RWPE2 (cell line): ENCODE measurements around the gene C10orf120.

Experiments
- ATAC-seq: fragments of 200-7000 bp; cut with Tn5 transposase; 3 replicates; pipeline ENCODE4 v1.9.1; 2021; ENCODE audit warnings: low read depth
- DNase-seq: peaks from one replicate; pipeline ENCODE4 v3.0.0-alpha.2; 2020; ENCODE audit warnings: low spot score
- H3K27ac ChIP-seq: fragments of 450-650 bp; 2 replicates; pipeline ENCODE4 v1.5.1; 2017; ENCODE audit warnings: mild to moderate bottlenecking; ENCODE audit not compliant: poor library complexity, severe bottlenecking
- H3K27me3 ChIP-seq: fragments of 250-450 bp; sonication (Bioruptor Pico); 2 replicates; pipeline ENCODE4 v1.5.1; 2021; ENCODE audit warnings: mild to moderate bottlenecking, moderate library complexity; ENCODE audit not compliant: insufficient read depth, poor library complexity, severe bottlenecking
- H3K36me3 ChIP-seq: fragments of 250-450 bp; sonication (Bioruptor Pico); 2 replicates; pipeline ENCODE4 v1.5.1; 2020; ENCODE audit warnings: low read depth, mild to moderate bottlenecking, moderate library complexity
- H3K4me1 ChIP-seq: fragments of 250-450 bp; sonication (Bioruptor Pico); 2 replicates; pipeline ENCODE4 v1.5.1; 2021; ENCODE audit warnings: mild to moderate bottlenecking, moderate library complexity; ENCODE audit not compliant: insufficient read depth, poor library complexity, severe bottlenecking
- H3K4me3 ChIP-seq: fragments of 250-450 bp; sonication (Bioruptor Pico); 2 replicates; pipeline ENCODE4 v1.5.1; 2021; ENCODE audit warnings: mild to moderate bottlenecking, moderate library complexity; ENCODE audit not compliant: severe bottlenecking
- H3K9me3 ChIP-seq: fragments of 250-450 bp; sonication (Bioruptor Pico); 2 replicates; pipeline ENCODE4 v1.5.1; 2021; ENCODE audit warnings: mild to moderate bottlenecking, moderate library complexity; ENCODE audit not compliant: severe bottlenecking
- TF ChIP-seq, protein P1 (sequence below): fragments of 450-650 bp; IDR thresholded peaks from one replicate; pipeline ENCODE4 v1.5.1; 2017; ENCODE audit warnings: mild to moderate bottlenecking, moderate library complexity; ENCODE audit not compliant: poor library complexity, severe bottlenecking

Gene C10orf120

DNA sequence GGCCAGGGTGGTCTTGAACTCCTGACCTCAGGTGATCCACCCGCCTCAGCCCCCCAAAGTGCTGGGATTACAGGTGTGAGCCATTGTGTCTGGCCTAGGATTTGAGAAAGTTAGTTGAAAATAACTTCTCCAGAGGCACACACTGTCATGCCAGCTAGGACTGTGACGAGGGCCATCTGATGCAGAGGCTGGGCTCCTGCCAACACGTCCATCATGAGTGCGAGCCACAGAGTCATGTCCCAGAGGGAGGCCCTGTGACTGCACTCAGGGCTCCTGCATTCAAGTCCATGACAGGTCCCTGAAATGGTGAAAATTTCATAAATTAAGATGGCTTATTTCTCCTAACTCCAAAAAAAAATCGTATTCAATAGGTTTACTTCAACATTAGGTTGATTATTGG is 17.1 kb downstream of the C10orf120 start:
- TF ChIP-seq, protein P1, sequence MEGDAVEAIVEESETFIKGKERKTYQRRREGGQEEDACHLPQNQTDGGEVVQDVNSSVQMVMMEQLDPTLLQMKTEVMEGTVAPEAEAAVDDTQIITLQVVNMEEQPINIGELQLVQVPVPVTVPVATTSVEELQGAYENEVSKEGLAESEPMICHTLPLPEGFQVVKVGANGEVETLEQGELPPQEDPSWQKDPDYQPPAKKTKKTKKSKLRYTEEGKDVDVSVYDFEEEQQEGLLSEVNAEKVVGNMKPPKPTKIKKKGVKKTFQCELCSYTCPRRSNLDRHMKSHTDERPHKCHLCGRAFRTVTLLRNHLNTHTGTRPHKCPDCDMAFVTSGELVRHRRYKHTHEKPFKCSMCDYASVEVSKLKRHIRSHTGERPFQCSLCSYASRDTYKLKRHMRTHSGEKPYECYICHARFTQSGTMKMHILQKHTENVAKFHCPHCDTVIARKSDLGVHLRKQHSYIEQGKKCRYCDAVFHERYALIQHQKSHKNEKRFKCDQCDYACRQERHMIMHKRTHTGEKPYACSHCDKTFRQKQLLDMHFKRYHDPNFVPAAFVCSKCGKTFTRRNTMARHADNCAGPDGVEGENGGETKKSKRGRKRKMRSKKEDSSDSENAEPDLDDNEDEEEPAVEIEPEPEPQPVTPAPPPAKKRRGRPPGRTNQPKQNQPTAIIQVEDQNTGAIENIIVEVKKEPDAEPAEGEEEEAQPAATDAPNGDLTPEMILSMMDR = no peak
- ATAC-seq (no peak), DNase-seq (no peak)
- H3K27me3 ChIP-seq = no peaks in the 10 kb centered on the region
- H3K9me3 ChIP-seq = no peaks in the 10 kb centered on the region
- no peaks in the 10 kb centered on the region for H3K4me1 ChIP-seq
- no peaks in the 10 kb centered on the region for H3K36me3 ChIP-seq
- no peak overlapping the region for H3K4me3 ChIP-seq
- no peak overlapping the region for H3K27ac ChIP-seq

- DNase-seq = no peak
- no peak for ATAC-seq
- H3K27ac ChIP-seq = no peak overlapping the region
These were observed 21.4 kb downstream of the C10orf120 start for GRCh38 chr10:122678266-122678665.

GRCh38 chr10:122675278-122675677 is 24.4 kb downstream of the C10orf120 start:
- ATAC-seq (no peak), DNase-seq (no peak)
- H3K4me1 ChIP-seq = no peaks in the 10 kb centered on the region
- H3K36me3 ChIP-seq = no peaks in the 10 kb centered on the region
- H3K27ac ChIP-seq = no peak overlapping the region
- TF ChIP-seq, protein P1 = no peak
- H3K4me3 ChIP-seq = no peak overlapping the region
- no peaks in the 10 kb centered on the region for H3K27me3 ChIP-seq
- H3K9me3 ChIP-seq = no peaks in the 10 kb centered on the region

More at GRCh38 chr10:122678266-122678665, 21.4 kb downstream of the C10orf120 start:
- Histone ChIP-seq H3K27me3 (no peaks in the 10 kb centered on the region), H3K9me3 (no peaks in the 10 kb centered on the region), H3K4me1 (no peaks in the 10 kb centered on the region), H3K36me3 (no peaks in the 10 kb centered on the region), H3K4me3 (no peak overlapping the region)
- TF ChIP-seq, protein P1 = no peak

DNA sequence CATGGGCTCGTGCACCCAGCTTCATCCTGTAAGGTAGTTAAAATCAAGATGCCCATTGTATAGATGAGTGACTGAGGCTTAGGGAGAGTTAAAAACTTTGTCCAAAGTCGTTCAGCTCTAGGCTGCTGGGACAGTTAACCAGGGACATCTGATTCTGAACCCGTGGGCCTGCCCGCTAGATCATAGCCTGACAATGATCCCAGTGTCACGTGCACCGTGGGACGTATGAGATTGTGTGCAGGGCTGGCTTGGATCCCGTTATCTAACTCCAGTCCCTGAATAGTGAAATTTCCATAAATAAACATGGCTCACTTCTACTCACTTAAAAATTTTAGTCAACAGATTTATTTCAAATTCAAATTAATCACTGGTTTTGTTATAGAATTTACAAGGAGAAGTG is 24.9 kb downstream of the C10orf120 start:
- TF ChIP-seq, protein P1 = no peak
- H3K4me1 ChIP-seq = no peaks in the 10 kb centered on the region
- no peak overlapping the region for H3K27ac ChIP-seq
- no peaks in the 10 kb centered on the region for H3K36me3 ChIP-seq
- no peak for ATAC-seq
- no peak for DNase-seq
- no peaks in the 10 kb centered on the region for H3K27me3 ChIP-seq
- no peaks in the 10 kb centered on the region for H3K9me3 ChIP-seq
- H3K4me3 ChIP-seq = no peak overlapping the region

GRCh38 chr10:122673731-122674130 is 25.9 kb downstream of the C10orf120 start:
- ATAC-seq (no peak), DNase-seq (no peak)
- Histone ChIP-seq H3K4me3 (no peak overlapping the region), H3K9me3 (no peaks in the 10 kb centered on the region), H3K4me1 (no peaks in the 10 kb centered on the region), H3K27me3 (no peaks in the 10 kb centered on the region), H3K36me3 (no peaks in the 10 kb centered on the region), H3K27ac (no peak overlapping the region)
- TF ChIP-seq, protein P1 = no peak
